PFSK-1 (cell line): ENCODE results near the gene NT5DC2.

ENCODE experiments used
- POLR2AphosphoS5 ChIP-seq: IDR thresholded peaks from 2 replicates; pipeline ENCODE4 v1.6.1; 2012; ENCODE audit warnings: low read depth, mild to moderate bottlenecking, control low read depth, low read length, moderate library complexity
- SIN3A ChIP-seq: IDR thresholded peaks from 2 replicates; pipeline ENCODE4 v1.6.1; 2012; ENCODE audit warnings: mild to moderate bottlenecking, low read length, moderate library complexity, borderline replicate concordance; ENCODE audit not compliant: insufficient read depth
- TF ChIP-seq, protein P1 (sequence below), 2 experiments: IDR thresholded peaks; 2 replicates each; pipeline versions ENCODE4 v1.6.1 to v1.8.0; 2011 to 2012; ENCODE audit warnings: low read depth in 2 of 2, low read length in 2 of 2, control low read depth in 1 of 2, inconsistent platforms in 1 of 2, mild to moderate bottlenecking in 1 of 2, moderate library complexity in 1 of 2; ENCODE audit not compliant: insufficient read depth in 1 of 2

DNA sequence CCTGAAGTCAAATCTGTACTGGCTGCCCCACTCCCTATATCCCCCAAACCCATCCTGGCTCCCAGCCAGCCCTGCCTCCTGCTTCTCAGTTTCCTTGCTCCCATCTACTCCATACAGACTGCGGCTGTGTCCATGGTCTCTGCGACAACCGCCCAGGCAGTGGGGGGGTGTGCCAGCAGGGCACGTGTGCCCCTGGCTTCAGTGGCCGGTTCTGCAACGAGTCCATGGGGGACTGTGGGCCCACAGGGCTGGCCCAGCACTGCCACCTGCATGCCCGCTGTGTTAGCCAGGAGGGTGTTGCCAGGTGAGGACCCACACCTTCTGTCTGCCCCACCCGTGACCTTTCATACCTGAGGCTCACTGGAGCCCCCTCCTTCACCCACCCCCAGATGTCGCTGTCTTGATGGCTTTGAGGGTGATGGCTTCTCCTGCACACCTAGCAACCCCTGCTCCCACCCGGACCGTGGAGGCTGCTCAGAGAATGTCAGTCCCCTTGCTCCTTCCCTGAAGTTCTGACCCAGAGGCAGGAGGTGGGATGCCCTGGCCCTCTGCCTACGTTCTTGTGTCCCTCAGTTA, 23.8 kb downstream of the NT5DC2 start:
- TF ChIP-seq POLR2AphosphoS5 (no peak), SIN3A (no peak)
- TF ChIP-seq, protein P1, sequence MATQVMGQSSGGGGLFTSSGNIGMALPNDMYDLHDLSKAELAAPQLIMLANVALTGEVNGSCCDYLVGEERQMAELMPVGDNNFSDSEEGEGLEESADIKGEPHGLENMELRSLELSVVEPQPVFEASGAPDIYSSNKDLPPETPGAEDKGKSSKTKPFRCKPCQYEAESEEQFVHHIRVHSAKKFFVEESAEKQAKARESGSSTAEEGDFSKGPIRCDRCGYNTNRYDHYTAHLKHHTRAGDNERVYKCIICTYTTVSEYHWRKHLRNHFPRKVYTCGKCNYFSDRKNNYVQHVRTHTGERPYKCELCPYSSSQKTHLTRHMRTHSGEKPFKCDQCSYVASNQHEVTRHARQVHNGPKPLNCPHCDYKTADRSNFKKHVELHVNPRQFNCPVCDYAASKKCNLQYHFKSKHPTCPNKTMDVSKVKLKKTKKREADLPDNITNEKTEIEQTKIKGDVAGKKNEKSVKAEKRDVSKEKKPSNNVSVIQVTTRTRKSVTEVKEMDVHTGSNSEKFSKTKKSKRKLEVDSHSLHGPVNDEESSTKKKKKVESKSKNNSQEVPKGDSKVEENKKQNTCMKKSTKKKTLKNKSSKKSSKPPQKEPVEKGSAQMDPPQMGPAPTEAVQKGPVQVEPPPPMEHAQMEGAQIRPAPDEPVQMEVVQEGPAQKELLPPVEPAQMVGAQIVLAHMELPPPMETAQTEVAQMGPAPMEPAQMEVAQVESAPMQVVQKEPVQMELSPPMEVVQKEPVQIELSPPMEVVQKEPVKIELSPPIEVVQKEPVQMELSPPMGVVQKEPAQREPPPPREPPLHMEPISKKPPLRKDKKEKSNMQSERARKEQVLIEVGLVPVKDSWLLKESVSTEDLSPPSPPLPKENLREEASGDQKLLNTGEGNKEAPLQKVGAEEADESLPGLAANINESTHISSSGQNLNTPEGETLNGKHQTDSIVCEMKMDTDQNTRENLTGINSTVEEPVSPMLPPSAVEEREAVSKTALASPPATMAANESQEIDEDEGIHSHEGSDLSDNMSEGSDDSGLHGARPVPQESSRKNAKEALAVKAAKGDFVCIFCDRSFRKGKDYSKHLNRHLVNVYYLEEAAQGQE (IDR thresholded peaks at IDR 0.05; ENCODE audit: insufficient read depth in 1 of 2, low read depth in 2 of 2, low read length in 2 of 2) = no peak
